GM23248 (cell line): ENCODE measurements around the gene HOXA6. TPM values are rescaled to one million over a fixed set of nuclear protein-coding genes. Genes with fewer than 3 reads are reported as not detected.

ENCODE experiments used
- DNase-seq: peaks from one replicate; pipeline ENCODE4 v3.0.0-alpha.2; 2015
- H2AFZ ChIP-seq: fragments of 200-600 bp; sonication (generic); 2 replicates; pipeline ENCODE4 v1.6.1; 2016; ENCODE audit warnings: antibody characterized with exemption
- H3F3A ChIP-seq: fragments of 200-600 bp; sonication (generic); 2 replicates; pipeline ENCODE4 v1.6.1; 2016; ENCODE audit warnings: mild to moderate bottlenecking, antibody characterized with exemption, mixed run types; ENCODE audit not compliant: insufficient read depth
- H3K27ac ChIP-seq: fragments of 200-600 bp; sonication (generic); 2 replicates; pipeline ENCODE4 v1.5.1; 2016; ENCODE audit warnings: mild to moderate bottlenecking
- H3K27me3 ChIP-seq: fragments of 200-600 bp; sonication (generic); replicated peaks from 2 replicates; pipeline ENCODE4 v1.6.1; 2016; ENCODE audit warnings: mild to moderate bottlenecking; ENCODE audit not compliant: insufficient read depth
- H3K36me3 ChIP-seq: fragments of 200-600 bp; sonication (generic); 2 replicates; pipeline ENCODE4 v1.6.1; 2016; ENCODE audit warnings: low read depth, mild to moderate bottlenecking
- H3K4me1 ChIP-seq: fragments of 200-600 bp; sonication (generic); 2 replicates; pipeline ENCODE4 v1.6.1; 2016; ENCODE audit warnings: mild to moderate bottlenecking; ENCODE audit not compliant: insufficient read depth
- H3K4me2 ChIP-seq: fragments of 200-600 bp; sonication (generic); one replicate; pipeline ENCODE4 v1.6.1; 2016; ENCODE audit warnings: mild to moderate bottlenecking; ENCODE audit not compliant: unreplicated experiment
- H3K4me3 ChIP-seq: fragments of 200-600 bp; sonication (generic); 2 replicates; pipeline ENCODE4 v1.5.1; 2016; ENCODE audit warnings: mild to moderate bottlenecking
- H3K79me2 ChIP-seq: fragments of 200-600 bp; sonication (generic); 2 replicates; pipeline ENCODE4 v1.6.1; 2016; ENCODE audit warnings: mild to moderate bottlenecking; ENCODE audit not compliant: insufficient read depth
- H3K9ac ChIP-seq: fragments of 200-600 bp; sonication (generic); 2 replicates; pipeline ENCODE4 v1.6.1; 2016; ENCODE audit warnings: mild to moderate bottlenecking
- H3K9me2 ChIP-seq: fragments of 200-600 bp; sonication (generic); 2 replicates; pipeline ENCODE4 v1.6.1; 2016; ENCODE audit warnings: mixed run types, mild to moderate bottlenecking, moderate library complexity; ENCODE audit not compliant: insufficient read depth
- H3K9me3 ChIP-seq: fragments of 200-600 bp; sonication (generic); one replicate; pipeline ENCODE4 v1.6.1; 2017; ENCODE audit warnings: low read depth
- H4K20me1 ChIP-seq: fragments of 200-600 bp; sonication (generic); 2 replicates; pipeline ENCODE4 v1.6.0; 2016; ENCODE audit not compliant: insufficient read depth
- EZH2 ChIP-seq: fragments of 200-600 bp; sonication (generic); IDR thresholded peaks from 2 replicates; pipeline ENCODE4 v1.6.1; 2018; ENCODE audit warnings: antibody characterized with exemption, mild to moderate bottlenecking; ENCODE audit not compliant: insufficient read depth, poor library complexity, severe bottlenecking
- EZH2phosphoT487 ChIP-seq: fragments of 200-600 bp; sonication (generic); IDR thresholded peaks from 2 replicates; pipeline ENCODE4 v1.6.1; 2018; ENCODE audit warnings: antibody characterized with exemption, moderate library complexity, mild to moderate bottlenecking, low read depth; ENCODE audit not compliant: insufficient read depth
- WGBS, 2 experiments: methylation state at CpG; one replicate each; pipeline ENCODE4 v1.1.6; 2015 to 2017; ENCODE audit warnings: low lambda C conversion rate in 2 of 2, low coverage in 1 of 2; ENCODE audit errors: missing lambda C conversion rate in 2 of 2; 5-methylcytosine and 5-hydroxymethylcytosine counted together
- in situ Hi-C: fragments of 300-500 bp; cut with MboI; formaldehyde crosslinking; loops from 2 replicates; pipeline ENCODE4 v1.15.0; 2020
- polyA plus RNA-seq: library from polyadenylated mRNA; unstranded; fragments of >200 nt; fragmentation: Nextera tagmentation; extraction: Ambion mirVana; gene quantifications from 2 replicates; pipeline ENCODE4 v1.2.1, GENCODE V29; 2016
- total RNA-seq: library from RNA; depleted of rRNA; stranded (reverse); fragments of >200 nt; shearing (Covaris generic); gene quantifications from 2 replicates; pipeline ENCODE4 v1.2.3, GENCODE V29; 2014

HOXA6 gene
- total and polyA plus RNA-seq, 2 experiments from 2014 or later = 3.2 to 3.5 TPM

- Histone ChIP-seq H3K9me3 (no peaks in the 10 kb centered on the region), H4K20me1 (no peaks in the 10 kb centered on the region), H3K27me3 (no peaks in the 10 kb centered on the region), H3F3A (peaks cover 7% of the 10 kb centered on the region; the same call in 1 of the 2 replicates), H3K27ac (no peak overlapping the region), H2AFZ (peak overlapping the region; percentile 95), H3K36me3 (peaks cover 10% of the 10 kb centered on the region; the same call in 1 of the 2 replicates), H3K79me2 (peaks cover 49% of the 10 kb centered on the region), H3K4me1 (peaks cover 5% of the 10 kb centered on the region), H3K4me2 (peak overlapping the region; percentile 100), H3K4me3 (peak overlapping the region; percentile 83), H3K9ac (peak overlapping the region; percentile 98), H3K9me2 (no peaks in the 10 kb centered on the region)
- in situ Hi-C loops = loop anchor here (10.0 kb wide), 1 partner anchor 965 kb away; no protein-coding TSS in a partner anchor
- WGBS, 2 experiments = 96 to 99% methylated on average over 21 to 23 of the region's 23 CpGs
- no peak for DNase-seq
- TF ChIP-seq EZH2phosphoT487 = no peak
- no peak for TF ChIP-seq EZH2
These were observed 12.6 kb upstream of the HOXA6 start for GRCh38 chr7:27160145-27160545.

DNA sequence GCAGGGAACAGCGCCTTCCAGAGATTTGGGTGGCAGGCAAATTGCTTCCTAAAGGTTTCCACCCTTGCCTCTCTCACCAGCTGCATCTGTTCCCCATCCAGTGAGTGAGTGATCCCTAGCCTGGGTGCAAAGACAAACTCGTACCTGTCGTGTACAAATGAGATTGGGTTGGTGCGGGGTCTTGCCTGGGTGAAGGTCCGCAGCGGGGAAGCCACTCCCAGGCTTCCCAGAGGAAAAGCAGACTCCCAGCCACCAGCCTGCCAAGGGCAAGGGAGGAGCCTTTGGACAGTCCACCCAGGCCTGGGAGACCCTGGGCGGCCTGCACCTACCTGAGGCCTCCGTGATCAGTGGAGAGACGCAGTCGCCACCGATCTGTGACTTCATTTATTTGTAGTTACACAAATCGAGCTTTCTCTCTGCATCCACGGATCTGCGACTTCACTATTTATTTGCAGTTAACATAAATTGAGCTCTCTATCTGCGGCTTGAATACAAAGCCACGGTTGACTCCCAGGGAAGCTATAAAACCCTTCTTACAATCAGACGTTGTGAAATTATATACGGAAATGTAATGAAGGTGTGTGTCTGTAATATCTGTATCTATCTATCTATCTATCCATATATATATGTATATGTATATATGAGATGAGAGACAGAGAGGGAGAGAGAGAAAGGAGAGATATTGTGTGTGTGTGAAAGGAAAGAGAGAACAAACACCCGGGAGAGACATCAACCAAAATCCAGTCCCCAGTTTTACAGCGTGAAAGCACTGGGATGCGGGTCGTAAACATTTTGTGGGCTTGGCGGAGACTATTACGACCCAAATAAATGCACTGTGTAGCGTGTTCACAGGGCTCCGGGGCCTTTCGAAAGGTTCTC is 11.9 kb upstream of the HOXA6 start:
- in situ Hi-C loops = loop anchor here (10.0 kb wide), 4 partner anchors 305 to 1295 kb away; no protein-coding TSS in a partner anchor
- Histone ChIP-seq H4K20me1 (no peaks in the 10 kb centered on the region), H2AFZ (no peak overlapping the region), H3K9me2 (no peaks in the 10 kb centered on the region), H3F3A (peaks cover 7% of the 10 kb centered on the region; the same call in 1 of the 2 replicates), H3K9ac (no peak overlapping the region), H3K27me3 (no peaks in the 10 kb centered on the region), H3K4me2 (no peak overlapping the region), H3K4me1 (peaks cover 5% of the 10 kb centered on the region), H3K27ac (no peak overlapping the region), H3K4me3 (no peak overlapping the region), H3K9me3 (no peaks in the 10 kb centered on the region), H3K36me3 (peaks cover 10% of the 10 kb centered on the region; the same call in 1 of the 2 replicates), H3K79me2 (peaks cover 49% of the 10 kb centered on the region)
- DNase-seq = no peak
- no peak for TF ChIP-seq EZH2phosphoT487
- no peak for TF ChIP-seq EZH2
- WGBS, 2 experiments = 94 to 95% methylated on average over 27 of the region's 27 CpGs

DNA sequence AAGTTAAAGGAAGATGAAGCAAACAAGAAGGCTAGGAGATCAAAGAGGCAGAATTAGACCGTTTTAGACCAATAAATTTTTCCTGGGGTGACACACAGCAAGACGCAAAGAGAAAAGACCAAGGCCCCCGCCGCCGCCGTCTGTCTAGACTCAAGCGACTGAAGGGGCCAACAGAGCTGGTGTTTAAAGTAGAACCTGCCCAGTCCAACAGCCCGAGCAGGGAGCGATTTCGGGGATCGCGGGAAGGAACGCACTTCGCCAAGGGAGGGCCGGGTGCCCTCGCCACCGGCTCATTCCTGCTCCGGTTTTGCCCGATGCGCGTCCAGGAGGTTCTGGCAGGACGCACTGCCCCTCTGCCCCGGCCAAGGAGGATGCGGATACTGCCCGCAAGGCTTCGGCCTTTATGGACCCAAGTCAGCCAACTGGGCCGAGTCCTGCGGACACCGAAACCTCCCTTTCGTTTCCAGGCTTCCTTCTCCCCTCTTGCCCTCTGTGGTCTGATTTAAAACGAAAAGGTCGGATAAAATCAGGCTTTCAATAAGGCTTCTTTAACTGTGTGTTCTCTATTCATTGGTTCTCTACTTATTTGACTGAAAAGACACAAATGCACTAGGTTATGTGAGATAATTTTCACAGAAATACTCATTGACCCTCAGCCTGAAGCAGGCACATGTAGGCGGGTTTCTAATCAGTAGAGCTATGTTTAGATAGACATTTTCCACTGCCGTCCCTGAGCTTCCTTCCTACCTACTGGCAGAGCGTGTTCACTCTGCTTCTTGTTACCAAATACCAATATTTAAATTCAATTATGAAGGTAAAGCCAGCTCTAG is 11.1 kb upstream of the HOXA6 start:
- H2AFZ ChIP-seq = no peak overlapping the region
- no peak for DNase-seq
- H3K27me3 ChIP-seq = no peaks in the 10 kb centered on the region
- no peak overlapping the region for H3K9ac ChIP-seq
- H3K9me3 ChIP-seq = no peaks in the 10 kb centered on the region
- TF ChIP-seq EZH2phosphoT487 (no peak), EZH2 (no peak)
- peaks cover 8% of the 10 kb centered on the region; the same call in 1 of the 2 replicates for H3F3A ChIP-seq
- WGBS, 2 experiments = 98% methylated on average over 35 of the region's 35 CpGs
- peaks cover 10% of the 10 kb centered on the region; the same call in 1 of the 2 replicates for H3K36me3 ChIP-seq
- in situ Hi-C loops = loop anchor here (10.0 kb wide), 3 partner anchors 304 to 1294 kb away; no protein-coding TSS in a partner anchor
- peaks cover 49% of the 10 kb centered on the region for H3K79me2 ChIP-seq
- H4K20me1 ChIP-seq = no peaks in the 10 kb centered on the region
- H3K4me2 ChIP-seq = no peak overlapping the region
- no peaks in the 10 kb centered on the region for H3K9me2 ChIP-seq
- H3K4me3 ChIP-seq = no peak overlapping the region
- peaks cover 5% of the 10 kb centered on the region for H3K4me1 ChIP-seq
- H3K27ac ChIP-seq = no peak overlapping the region
